GM19372 (cell line): Measurements from ENCODE around the gene GALNT11.
"Not testable (repeated sequence)": the region's sequence is repeated elsewhere in the genome, so short reads cannot be mapped to it uniquely, and the experiment has no call there.

Source experiments
- ATAC-seq: cut with Tn5 transposase; IDR thresholded peaks from one replicate; pipeline ENCODE4 v1.9.1; 2021; ENCODE audit warnings: mild to moderate bottlenecking, low read depth, moderate library complexity; ENCODE audit not compliant: unreplicated experiment

GALNT11 gene

DNA sequence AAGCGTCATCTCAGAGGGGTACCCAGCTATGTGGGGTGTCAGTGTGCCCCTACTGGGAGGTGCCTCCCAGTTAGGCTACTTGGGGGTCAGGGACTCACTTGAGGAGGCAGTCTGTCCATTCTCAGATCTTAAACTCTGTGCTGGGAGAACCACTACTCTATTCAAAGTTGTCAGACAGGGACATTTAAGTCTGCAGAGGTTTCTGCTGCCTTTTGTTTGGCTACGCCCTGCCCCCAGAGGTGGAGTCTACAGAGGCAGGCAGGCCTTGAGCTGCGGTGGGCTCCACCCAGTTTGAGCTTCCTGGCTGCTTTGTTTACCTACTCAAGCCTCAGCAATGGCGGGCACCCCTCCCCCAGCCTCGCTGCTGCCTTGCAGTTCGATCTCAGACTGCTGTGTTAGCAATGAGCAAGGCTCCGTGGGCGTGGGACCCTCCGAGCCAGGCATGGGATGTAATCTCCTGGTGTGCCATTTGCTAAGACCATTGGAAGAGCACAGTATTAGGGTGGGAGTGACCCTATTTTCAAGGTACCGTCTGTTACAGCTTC is 40.4 kb downstream of the GALNT11 start:
- ATAC-seq, result not testable (repeated sequence)

DNA sequence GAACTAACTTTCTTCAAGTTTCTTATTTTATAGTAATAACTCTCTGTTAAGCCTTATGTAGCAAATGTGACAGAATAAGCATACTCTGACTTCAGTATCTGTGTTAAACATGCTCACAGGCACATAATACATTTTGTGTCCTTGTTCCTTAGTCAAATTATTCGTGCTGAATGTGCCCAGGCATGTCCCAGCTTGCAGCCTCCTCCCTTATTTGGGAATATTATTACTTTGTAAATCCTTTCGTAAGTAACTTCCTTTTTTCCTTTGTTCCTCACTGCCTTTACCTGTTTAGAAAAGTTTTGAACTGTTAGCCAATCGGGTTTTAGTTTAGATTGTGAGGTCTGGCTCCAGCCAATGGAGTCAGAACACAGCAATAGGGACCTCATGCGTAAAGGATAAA is 46.9 kb downstream of the GALNT11 start:
- no peak for ATAC-seq

DNA sequence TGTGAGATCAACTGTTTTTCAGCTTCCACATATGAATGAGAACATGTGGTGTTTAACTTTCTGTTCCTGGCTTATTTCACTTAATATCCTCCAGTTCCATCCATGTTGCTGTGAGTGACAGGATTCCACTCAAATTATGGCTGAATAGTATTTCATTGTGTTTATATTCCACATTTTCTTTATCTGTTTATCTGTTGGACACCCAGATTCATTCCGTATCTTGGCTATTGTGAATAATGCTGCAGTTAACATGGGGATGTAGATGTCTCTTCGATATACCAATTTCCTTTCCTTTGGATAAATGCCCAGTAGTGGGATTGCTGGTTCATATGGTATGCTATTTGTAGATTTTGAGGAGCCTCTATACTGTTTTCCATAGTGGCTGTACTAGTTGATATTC is 47.9 kb downstream of the GALNT11 start:
- no peak for ATAC-seq

DNA sequence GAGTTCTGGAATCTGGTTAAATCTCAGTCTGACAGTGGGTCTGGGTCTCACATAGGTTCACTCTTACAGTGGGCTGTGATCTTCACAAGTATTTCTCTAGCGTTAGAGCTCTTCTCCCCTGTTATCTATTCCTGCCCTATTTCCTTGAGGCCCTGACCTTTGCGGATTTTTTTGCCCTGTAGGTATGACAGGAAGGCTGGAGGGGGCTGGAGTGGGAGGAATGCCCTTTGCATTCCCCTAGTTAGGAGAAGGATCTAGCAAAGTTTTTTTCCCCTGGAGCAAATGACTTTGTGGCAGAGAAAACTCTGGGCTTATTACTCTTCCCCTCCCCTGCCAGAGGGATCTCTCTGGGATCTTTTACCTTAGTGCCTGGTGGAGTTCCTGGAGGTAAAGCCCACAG is 49.2 kb downstream of the GALNT11 start:
- ATAC-seq, result no peak

DNA sequence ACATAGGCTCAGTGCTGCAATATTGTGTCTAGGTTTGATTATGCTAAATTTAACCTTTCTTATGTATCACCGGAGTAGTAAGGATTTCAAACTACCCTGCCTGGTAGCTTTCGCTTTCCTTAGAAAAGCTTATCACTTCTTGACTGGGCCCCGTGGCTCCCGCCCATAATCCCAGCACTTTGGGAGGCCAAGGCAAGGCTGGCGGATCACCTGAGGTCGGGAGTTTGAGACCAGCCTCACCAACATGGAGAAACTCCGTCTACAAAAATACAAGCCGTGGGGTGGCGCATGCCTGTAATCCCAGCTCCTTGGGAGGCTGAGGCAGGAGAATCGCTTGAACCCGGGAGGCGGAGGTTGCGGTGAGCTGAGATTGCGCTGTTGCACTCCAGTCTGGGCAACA is 49.9 kb downstream of the GALNT11 start:
- ATAC-seq, result not testable (repeated sequence)

DNA sequence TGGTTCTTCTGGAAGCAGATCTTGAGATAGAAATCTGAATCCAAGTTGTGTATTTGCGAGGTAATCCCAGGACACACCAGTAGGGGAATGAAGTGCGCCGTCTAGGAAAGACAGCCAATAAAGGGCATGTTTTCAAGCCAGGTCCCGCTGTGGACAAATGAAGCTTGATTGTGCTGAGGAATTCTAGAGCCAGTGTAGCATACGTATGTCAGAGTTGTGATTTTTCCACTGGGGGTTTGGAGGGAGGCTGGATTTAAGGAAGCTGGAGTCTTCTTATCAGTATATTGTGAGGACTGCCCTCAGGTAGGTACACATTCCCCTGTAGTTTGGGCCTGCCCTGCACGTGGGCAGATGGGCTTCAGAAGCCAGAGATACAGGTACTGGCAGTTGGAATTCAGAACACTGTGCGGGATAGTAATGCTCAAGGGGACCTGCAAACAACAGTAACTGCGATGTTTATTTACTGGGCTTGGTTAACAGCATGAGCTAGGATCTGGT is 50.9 kb downstream of the GALNT11 start:
- ATAC-seq, result no peak

DNA sequence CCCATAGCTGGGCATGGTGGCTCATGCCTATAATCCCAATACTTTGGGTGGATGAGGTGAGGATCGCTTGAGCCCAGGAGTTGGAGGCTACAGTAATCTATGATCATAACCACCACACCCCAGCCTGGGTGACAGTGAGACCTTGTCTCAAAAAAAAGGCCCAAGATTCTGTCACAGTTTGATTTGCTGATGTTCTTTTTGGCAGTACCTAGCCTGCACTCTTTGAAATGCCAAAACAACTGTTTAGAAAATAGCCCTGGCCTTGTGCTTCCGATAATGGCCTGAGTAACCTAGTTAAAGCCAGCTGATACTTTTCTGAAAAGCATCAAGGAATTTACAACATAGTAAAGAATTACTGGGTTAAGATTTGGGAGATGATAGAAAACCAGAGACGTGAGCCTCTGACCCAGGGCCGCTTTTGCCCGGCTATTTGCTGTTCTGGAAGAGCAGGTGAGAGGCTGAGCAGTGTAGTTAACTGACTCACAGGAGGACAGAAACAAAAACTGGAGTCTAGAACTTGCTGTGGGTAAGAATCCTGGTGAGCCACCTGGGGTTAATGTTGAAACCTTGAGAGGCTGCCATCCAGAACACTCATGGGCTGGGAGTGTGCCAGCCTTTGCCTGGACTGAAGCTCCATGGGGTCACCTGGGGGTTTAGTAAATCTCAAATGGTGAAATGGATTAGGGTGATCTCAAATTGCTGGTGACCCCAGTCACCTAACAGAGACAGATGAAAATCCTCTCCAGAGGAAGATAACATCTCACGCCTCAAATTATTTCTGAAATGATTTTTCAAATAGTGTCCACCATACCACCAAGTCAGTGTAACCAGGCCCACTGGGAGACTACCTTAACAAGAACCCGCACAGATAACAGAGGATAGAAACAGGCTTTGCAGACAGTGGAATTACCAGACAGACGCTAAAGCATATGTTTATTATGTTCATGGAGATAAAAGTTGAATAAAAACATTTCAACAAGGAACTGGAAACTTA is 51.8 kb downstream of the GALNT11 start:
- no peak for ATAC-seq

DNA sequence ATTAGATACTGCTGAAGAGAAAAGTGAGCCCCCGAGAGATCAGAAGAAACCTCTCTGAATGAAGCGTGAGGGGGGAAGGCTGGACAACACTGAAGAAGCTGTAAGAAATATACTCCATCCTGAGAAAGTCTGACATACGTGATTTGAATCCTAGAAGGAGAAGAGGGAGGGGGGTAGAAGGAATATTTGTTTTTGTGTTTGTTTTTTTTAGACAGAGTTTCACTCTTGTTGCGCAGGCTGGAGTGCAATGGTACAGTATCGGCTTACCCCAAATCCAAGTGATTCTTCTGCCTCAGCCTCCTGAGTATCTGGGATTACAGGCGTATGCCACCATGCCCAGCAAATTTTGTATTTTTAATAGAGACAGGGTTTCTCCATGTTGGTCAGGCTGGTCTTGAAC is 52.6 kb downstream of the GALNT11 start:
- no peak for ATAC-seq

DNA sequence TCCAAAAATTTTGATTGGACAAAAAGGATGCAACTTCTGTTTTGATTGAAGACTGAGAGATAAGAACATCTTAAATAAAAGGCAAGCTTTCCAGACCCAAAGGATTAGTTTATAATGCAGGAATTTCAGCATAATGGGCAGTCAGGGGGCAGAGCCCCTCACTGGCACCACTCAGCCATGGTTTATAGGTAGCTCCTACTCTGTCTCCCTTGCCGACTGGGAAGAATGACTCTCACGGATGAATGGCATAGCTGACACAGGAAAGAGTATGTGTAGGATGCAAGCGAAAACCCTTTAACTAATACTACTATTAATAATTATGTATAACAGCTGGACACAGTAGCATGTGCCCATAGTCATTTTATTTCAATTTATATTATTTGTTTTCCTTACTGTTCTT is 53.3 kb downstream of the GALNT11 start:
- no peak for ATAC-seq

DNA sequence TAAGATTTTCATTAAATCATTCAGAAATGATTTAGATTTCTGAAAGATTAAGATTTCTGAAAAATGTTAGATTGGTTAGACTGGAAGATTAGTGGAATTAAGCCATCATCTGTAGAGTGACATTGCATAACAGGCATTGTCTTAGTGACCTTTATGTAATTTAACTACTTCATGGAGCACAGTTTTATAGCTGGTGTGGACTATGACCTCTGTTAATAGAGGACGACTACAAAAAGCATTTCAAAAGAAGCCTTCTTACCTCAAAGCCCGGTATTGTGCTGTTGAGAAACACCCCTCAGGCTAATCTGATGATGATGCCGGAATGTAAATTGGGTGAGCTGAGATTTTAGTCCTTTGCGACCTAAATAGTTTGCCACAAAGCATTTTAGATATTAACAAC is 55.6 kb downstream of the GALNT11 start:
- ATAC-seq, result no peak

DNA sequence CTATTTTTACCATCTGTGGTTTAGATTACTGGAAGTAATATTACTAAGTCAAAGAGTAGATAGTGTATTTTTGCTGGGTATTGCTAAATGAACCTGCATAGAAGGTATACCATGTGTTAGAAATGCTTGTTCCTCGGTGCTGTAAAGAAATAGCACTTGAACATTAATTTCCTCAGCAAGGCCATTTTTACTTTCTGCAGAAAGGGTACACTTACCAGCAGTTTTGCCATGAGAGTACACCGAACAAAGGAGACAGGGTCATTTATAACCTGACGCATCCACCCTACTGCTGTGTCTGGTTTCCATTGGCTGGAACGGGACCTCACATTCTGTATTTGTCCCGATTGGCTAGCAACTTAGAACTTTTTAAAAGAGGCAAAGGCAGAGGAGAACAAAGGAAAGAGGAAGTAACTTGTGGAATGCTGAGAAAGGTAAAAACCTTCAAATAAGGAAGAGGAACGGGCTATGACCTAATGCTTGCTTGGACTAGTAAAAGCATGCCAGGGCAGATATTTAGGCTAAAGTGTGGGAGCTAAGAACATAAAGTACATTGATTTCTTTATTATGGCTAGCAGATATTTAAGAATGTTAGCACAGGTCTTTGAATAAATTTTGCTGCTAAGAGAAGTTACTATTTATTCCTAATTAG is 56.7 kb downstream of the GALNT11 start:
- not testable (repeated sequence) for ATAC-seq

DNA sequence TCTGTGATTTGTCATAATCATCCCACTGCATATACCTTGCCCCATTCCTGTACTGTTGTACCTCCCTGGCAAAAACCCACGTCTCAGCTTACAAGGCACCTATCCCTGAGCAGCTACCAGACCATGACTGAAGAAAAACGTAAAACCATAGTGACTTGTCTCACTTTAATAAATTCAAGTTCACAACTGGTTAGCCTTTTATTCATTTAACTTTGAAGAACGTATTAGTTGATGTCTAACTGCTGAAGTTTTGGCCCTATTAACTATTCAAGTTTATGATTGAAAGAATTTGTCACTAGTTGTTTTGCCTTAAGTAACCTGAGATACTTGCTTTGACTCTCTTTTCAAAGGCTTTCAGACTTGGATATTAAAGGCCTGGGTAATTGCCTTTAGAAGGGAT is 59.7 kb downstream of the GALNT11 start:
- no peak for ATAC-seq

DNA sequence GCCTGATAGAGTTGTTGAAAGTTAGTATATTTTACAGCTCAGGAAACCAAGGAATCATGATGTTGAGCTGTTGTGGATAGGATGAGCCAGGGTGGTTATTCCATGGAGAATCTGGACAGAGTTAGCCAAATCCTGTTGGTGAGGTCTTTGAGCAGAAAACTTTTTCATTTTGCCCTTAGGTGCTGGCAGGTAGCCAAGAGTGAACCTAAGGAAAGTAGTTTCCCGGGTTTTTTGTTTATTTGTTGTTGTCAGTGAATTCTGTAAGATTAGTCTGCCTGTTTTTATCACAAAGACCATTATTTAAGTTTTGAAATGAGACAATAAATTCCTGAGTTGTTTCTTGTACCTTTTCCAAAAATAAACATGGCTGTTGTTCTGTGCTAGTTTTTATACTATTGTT is 61.0 kb downstream of the GALNT11 start:
- ATAC-seq, result no peak

DNA sequence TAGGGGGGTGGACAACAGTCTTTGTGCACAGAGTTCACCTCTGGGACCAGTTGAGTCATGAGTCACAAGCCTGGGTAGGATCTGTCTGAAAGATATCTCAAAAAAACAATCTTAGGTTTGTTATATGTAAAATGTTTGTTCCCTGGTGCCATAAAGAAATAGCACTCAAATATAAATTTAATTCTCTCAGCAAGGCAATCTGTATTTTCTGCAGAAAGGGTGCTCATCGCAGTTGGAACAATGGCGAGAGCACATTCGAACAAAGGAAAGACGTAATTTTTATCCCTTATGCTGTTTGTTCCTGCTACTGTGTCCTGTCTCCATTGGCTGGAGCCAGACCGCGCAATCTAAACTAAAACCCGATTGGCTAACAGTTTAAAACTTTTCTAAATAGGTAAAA is 63.7 kb downstream of the GALNT11 start:
- ATAC-seq, result no peak

DNA sequence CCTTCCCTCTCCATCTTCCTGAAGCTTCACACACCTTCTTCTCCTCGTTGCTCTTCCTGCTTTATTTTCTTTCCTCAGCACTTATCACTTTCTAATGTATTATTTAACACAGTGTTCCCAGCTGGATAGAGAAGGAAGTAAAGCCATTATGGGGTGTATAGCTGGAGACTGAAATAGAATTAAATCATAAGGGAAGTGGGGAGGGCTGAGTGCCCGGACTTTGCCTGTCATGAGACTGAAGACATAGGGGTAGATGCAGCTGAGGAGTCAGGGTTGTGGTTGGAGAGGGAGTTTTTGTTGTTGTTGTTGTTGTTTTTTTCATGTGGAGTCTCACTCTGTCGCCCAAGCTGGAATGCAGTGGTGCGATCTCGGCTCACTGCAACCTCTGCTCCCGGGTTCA is 65.3 kb downstream of the GALNT11 start:
- no peak for ATAC-seq

DNA sequence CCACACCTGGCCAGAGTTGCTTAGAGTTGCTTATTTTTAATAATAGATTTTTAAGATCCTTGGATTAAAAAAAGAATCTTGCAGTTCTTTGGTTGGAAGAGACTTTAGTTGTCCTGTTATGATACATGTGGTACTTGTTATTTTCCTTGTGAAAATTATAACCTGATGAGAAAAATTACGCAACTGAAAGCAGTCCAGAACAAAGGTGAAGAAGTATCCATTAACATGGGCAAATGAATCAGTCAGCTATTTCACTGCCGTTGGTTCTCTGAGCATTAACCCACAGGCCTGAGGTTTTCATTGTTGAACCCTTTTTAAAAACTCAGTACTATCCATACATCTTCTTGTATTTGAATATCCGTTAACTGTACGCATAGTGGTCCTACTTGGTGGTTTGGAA is 68.2 kb downstream of the GALNT11 start:
- no peak for ATAC-seq

DNA sequence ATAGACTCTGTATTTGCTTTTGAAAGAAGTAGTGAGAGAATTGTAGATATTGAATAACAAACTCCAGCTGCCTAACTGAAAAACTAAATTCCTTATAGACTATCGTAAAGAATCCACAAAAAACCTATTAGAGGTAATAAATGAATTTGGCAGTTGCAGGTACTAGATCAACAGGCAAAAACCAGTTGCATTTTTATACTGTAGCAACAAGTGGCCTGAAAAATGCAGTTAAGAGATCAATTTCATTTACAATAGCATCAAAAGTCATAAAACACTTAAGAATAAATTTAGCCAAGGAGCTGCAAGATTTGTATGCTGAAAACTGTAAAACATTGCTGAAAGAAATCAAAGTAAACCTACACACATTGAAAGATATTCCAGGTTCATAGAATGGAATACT is 70.3 kb downstream of the GALNT11 start:
- ATAC-seq, result no peak

DNA sequence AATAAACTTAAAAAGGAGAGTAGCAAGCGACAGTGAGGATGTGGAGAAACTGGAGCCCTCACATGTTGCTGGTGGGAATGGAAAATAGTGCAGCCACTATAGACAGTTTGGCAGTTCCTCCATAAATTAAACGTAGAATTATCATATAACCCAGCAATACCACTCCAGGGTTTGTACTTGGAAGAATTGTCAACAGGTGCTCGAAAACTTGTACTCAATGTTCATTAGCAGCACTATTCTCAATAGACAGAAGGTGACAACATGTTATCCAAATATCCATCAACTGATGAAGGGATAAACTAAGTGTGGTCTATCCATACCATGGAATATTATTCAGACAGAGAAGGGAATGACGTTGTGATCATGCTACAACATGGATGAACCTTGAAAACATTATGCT is 71.9 kb downstream of the GALNT11 start:
- no peak for ATAC-seq

DNA sequence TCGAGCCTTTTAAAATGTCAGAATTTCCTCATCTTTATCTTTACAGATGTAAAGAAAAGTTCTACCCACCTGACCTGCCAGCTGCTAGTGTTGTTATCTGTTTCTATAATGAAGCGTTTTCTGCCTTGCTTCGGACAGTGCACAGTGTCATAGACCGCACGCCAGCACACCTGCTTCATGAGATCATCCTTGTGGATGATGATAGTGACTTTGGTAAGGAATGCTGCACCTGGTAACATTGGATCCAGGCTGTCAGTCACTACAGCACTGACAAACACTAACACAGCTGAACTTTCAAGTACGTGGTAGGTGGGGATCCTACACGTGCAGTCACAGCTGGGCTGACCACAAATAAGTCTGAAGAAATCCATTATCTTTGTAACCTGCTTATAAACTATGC is 77.6 kb downstream of the GALNT11 start:
- no peak for ATAC-seq

DNA sequence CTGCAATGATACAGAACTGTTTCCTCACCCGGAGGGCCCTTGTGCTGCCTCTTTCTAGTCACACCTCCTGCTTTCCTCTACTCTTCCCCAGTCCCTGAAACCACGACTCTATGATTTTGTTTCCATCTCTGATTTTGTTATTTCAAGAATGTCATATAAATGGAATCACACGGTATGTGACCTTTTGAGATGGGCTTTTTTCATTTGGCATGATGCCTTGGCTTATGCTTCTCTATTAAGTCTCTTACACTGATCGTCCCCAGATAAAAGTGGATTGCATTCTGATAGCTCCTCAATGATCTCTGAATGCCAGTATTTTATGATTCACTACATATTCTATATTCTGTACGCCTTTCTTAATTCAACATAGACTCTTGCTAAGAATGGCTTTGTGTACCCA is 78.2 kb downstream of the GALNT11 start:
- no peak for ATAC-seq

DNA sequence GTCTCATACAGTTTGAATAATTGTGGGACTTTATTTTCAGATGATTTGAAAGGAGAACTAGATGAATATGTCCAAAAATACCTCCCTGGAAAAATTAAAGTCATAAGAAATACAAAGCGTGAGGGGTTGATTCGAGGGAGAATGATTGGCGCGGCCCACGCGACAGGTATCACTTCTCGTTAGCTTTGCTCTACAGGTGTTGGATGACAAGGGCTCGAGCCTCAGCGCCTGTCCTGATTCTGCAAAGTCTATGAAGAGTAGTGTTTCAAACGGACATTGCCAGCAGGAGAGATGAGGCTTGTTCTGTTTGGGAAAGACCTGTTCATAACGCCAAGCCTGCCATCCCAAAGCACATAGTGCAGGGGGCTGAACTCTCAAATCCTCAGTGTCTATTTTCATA is 79.7 kb downstream of the GALNT11 start:
- ATAC-seq, result no peak
